ENCODE measurements around the gene FAM168B.

DNA sequence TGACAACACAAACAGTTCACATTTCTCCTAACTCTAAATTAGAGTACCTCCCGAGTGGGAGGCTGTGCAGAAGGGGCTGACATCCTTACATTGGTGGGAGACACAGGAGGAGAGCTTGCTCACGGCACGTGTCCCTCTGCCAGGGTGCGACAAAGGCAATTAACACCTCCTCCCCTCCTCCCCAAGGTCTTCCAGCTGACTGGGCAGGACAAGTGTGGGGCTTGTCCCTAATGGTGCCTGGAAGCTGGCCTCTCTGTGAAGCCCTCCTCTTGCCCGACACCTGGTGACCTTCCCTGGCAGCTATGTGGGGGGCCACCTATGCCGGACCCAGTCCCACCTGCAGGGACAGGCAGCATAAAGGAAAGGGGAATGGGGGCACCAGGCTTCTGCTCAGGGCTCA lies 57.0 kb downstream of the FAM168B start:
- TF ChIP-seq, protein P1, sequence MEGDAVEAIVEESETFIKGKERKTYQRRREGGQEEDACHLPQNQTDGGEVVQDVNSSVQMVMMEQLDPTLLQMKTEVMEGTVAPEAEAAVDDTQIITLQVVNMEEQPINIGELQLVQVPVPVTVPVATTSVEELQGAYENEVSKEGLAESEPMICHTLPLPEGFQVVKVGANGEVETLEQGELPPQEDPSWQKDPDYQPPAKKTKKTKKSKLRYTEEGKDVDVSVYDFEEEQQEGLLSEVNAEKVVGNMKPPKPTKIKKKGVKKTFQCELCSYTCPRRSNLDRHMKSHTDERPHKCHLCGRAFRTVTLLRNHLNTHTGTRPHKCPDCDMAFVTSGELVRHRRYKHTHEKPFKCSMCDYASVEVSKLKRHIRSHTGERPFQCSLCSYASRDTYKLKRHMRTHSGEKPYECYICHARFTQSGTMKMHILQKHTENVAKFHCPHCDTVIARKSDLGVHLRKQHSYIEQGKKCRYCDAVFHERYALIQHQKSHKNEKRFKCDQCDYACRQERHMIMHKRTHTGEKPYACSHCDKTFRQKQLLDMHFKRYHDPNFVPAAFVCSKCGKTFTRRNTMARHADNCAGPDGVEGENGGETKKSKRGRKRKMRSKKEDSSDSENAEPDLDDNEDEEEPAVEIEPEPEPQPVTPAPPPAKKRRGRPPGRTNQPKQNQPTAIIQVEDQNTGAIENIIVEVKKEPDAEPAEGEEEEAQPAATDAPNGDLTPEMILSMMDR (CRISPR knock-in tag; IDR thresholded peaks at IDR 0.05), result no peak
- no peak; the same call in 1 of the 2 replicates for TF ChIP-seq EZH2 (conservative IDR thresholded peaks at IDR 0.05; ENCODE audit: low read depth, low read length)
- no peak for TF ChIP-seq EP300 (IDR thresholded peaks at IDR 0.05; ENCODE audit: low read depth in 2 of 2, low read length in 2 of 2)
- no peak for TF ChIP-seq EP300 (CRISPR knock-in tag; IDR thresholded peaks at IDR 0.05; ENCODE audit: borderline replicate concordance)
- TF ChIP-seq TP53 (CRISPR knock-in tag; conservative IDR thresholded peaks at IDR 0.05), result no peak

Measured in HepG2 (cell line).